Panc1 (cell line): ENCODE results near the gene LCN1. TPM values are rescaled to one million over a fixed set of nuclear protein-coding genes. Genes with fewer than 3 reads are reported as not detected.

Source experiments
- ATAC-seq: fragments of 200-7000 bp; cut with Tn5 transposase; 2 replicates; pipeline ENCODE4 v1.9.1; 2020; ENCODE audit warnings: mild to moderate bottlenecking, moderate library complexity
- BruUV-seq: library from RNA; stranded (reverse); fragments of 400-500 nt; replicated peaks from 2 replicates; lab custom pipeline; 2021; lab: Mats Ljungman, UMichigan
- CTCF ChIA-PET: fragments of 300-600 bp; sonication (Branson Sonifier 250); formaldehyde crosslinking; loops from one replicate; lab custom pipeline; 2022; ENCODE audit warnings: antibody characterized with exemption; lab: Charles Lee
- POLR2A ChIA-PET: fragments of 300-600 bp; sonication (Branson Sonifier 250); formaldehyde crosslinking; loops from one replicate; lab custom pipeline; 2022; ENCODE audit warnings: antibody characterized with exemption; lab: Charles Lee
- DNase-seq: peaks from one replicate; pipeline ENCODE4 v3.0.0-alpha.2; 2010; ENCODE audit warnings: low read depth, low spot score
- H3K27ac ChIP-seq: 2 replicates; pipeline ENCODE4 v1.5.1; 2011; ENCODE audit warnings: mild to moderate bottlenecking, low read length, inconsistent platforms
- H3K27me3 ChIP-seq: fragments of 200-500 bp; sonication (Bioruptor generic); 2 replicates; pipeline ENCODE4 v1.6.0; 2014; ENCODE audit warnings: low read length, inconsistent platforms; ENCODE audit not compliant: control insufficient read depth, insufficient read depth
- H3K36me3 ChIP-seq: fragments of 200-500 bp; sonication (Bioruptor generic); 2 replicates; pipeline ENCODE4 v1.5.1; 2014; ENCODE audit warnings: inconsistent platforms, mild to moderate bottlenecking, low read length, moderate library complexity; ENCODE audit not compliant: control insufficient read depth, insufficient read depth
- H3K4me1 ChIP-seq: 2 replicates; pipeline ENCODE4 v1.5.1; 2011; ENCODE audit warnings: inconsistent platforms, mild to moderate bottlenecking, low read length, moderate library complexity; ENCODE audit not compliant: control insufficient read depth, insufficient read depth
- H3K4me3 ChIP-seq, 2 experiments: 2 replicates each; pipeline ENCODE4 v1.5.1; 2011 to 2012; ENCODE audit warnings: low read depth in 2 of 2, low read length in 2 of 2, mild to moderate bottlenecking in 2 of 2, inconsistent platforms in 1 of 2, moderate library complexity in 1 of 2
- H3K9me3 ChIP-seq: fragments of 200-500 bp; sonication (Bioruptor generic); 2 replicates; pipeline ENCODE4 v1.5.1; 2014; ENCODE audit warnings: low read depth, mild to moderate bottlenecking, inconsistent platforms, low read length, moderate library complexity; ENCODE audit not compliant: control insufficient read depth, insufficient read depth
- POLR2AphosphoS5 ChIP-seq: IDR thresholded peaks from 2 replicates; pipeline ENCODE4 v1.6.1; 2012; ENCODE audit warnings: mild to moderate bottlenecking, low read depth, low read length, moderate library complexity
- REST ChIP-seq, 2 experiments: IDR thresholded peaks; 2 replicates each; pipeline ENCODE4 v1.6.1; 2011 to 2012; ENCODE audit warnings: low read depth in 2 of 2, control low read depth in 1 of 2, low read length in 1 of 2, mild to moderate bottlenecking in 1 of 2, moderate library complexity in 1 of 2; ENCODE audit not compliant: insufficient read depth in 1 of 2
- SIN3A ChIP-seq: IDR thresholded peaks from 2 replicates; pipeline ENCODE4 v1.6.1; 2012; ENCODE audit warnings: low read depth, mild to moderate bottlenecking, low read length, moderate library complexity, borderline replicate concordance; ENCODE audit not compliant: insufficient read depth
- TCF7L2 ChIP-seq: IDR thresholded peaks from 2 replicates; pipeline ENCODE4 v1.6.1; 2011; ENCODE audit warnings: mild to moderate bottlenecking, low read depth, low read length, inconsistent platforms
- in situ Hi-C: cut with HindIII; loops from 2 replicates; pipeline ENCODE4 v1.10.0; 2016; ENCODE audit warnings: low sequenced_read_pairs, low pct_unique_long_range_greater_than_20kb
- intact Hi-C: fragments of 100-400 bp; cut with micrococcal nuclease; formaldehyde crosslinking; loops from one replicate; pipeline ENCODE4 v1.10.0; 2022; ENCODE audit not compliant: unreplicated experiment
- total RNA-seq: library from RNA; stranded (reverse); gene quantifications from one replicate; pipeline ENCODE4 v1.2.1, GENCODE V29; 2021; ENCODE audit not compliant: unreplicated experiment
- TF ChIP-seq, protein P1 (sequence below): fragments of 450-650 bp; IDR thresholded peaks from 2 replicates; pipeline ENCODE4 v1.5.1; 2017; ENCODE audit warnings: mild to moderate bottlenecking

The LCN1 gene
- total RNA-seq, 1 experiment from 2014 or later: not detected

DNA sequence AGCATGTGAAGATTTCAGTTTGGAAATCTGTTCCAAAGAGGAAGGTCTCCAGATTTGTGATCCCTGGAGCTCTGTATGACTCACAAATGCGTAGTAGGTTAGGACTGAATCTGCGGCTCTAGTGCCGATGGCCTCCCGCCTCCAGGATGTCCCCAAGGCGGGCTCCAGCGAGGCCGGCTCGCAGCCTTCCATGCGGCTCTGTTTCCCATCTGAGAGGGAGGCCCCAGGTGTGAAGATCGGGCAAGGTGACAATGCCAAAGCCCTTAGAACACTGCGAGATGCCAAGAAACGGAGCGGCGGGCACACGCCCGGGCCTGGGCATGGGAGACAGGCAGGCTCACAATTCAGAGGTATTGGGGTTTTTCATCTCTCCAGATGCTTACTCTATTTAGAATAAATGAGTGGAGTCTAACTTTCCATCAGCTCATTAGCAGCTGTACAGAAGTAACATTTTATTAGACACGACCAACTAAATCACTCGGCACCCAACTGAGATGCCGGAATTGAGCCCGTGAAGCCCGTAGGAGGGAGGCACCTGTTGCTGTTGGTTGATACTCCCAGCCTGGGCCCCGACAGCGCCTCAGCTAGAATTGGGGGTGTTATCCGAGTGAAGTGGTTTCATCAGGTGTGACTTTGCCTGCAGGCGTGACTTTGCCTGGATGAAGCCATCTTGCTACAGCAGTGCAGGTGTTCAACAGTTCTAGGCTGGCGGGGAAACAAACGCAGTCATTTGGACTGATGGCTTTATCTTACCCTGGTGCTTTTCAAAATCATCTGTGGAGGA, 28.2 kb upstream of the LCN1 start:
- DNase-seq (no peak), ATAC-seq (no peak)
- no peak for TF ChIP-seq REST (IDR thresholded peaks at IDR 0.05; ENCODE audit: insufficient read depth in 1 of 2, low read depth in 2 of 2, low read length in 1 of 2)
- H3K27me3 ChIP-seq: no peaks in the 10 kb centered on the region
- BruUV-seq: no TSS peak
- no peaks in the 10 kb centered on the region for H3K36me3 ChIP-seq
- intact Hi-C loops (no loop called here), in situ Hi-C loops (no loop called here)
- POLR2A ChIA-PET: no interaction called here
- H3K9me3 ChIP-seq: no peaks in the 10 kb centered on the region
- H3K27ac ChIP-seq: no peak overlapping the region
- H3K4me3 ChIP-seq: no peak overlapping the region
- no peaks in the 10 kb centered on the region for H3K4me1 ChIP-seq
- CTCF ChIA-PET: no interaction called here

GRCh38 chr9:135494791-135495559, 26.3 kb upstream of the LCN1 start:
- Histone ChIP-seq H3K27me3 (no peaks in the 10 kb centered on the region), H3K9me3 (no peaks in the 10 kb centered on the region), H3K27ac (no peak overlapping the region), H3K4me3 (no peak overlapping the region), H3K4me1 (no peaks in the 10 kb centered on the region), H3K36me3 (no peaks in the 10 kb centered on the region)
- no TSS peak for BruUV-seq
- ATAC-seq: no peak
- no peak for DNase-seq
- POLR2A ChIA-PET: no interaction called here
- TF ChIP-seq POLR2AphosphoS5: no peak
- CTCF ChIA-PET: no interaction called here
- in situ Hi-C loops: no loop called here
- intact Hi-C loops: no loop called here

DNA sequence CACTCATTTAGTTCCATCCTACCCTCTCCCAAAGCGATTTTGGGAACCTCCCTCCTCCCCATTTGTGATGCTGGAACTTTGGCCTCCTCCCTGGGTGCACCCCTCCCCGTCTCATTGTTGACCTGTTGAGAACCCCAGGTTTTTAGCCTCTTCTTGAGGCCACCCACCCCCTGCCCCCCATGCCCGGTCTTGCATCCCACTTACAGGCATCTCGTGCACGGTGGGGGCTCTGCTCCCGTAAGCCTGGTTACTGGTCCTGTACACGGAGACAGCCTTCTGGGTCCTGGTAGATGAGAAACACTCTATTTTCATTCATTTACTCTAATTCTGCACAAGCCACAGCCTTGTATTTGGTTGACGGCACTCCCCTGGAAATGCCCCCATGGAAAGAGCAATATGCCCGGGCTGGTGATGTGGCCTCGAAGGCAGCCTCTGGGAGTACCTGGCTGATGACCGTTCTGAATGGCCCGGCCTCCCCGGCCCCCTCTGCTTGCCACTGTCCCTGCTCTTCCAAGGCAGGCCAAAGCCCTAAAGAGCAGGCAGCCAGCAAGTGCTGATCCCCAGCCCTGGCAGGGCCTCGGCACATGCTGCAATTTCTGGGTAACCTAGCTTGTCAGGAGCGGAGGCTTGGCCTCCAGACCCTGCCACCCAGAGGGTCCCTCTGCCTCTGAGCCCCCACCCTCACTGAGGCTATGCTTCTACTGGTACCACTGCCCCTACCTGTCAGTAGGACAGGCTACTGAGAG, 22.7 kb upstream of the LCN1 start:
- no TSS peak for BruUV-seq

More for the DNA sequence above, 22.7 kb upstream of the LCN1 start:
- peaks cover 4% of the 10 kb centered on the region; the same call in 1 of the 2 replicates for H3K36me3 ChIP-seq
- H3K4me1 ChIP-seq: peaks cover 4% of the 10 kb centered on the region
- in situ Hi-C loops (no loop called here), intact Hi-C loops (no loop called here)
- no peaks in the 10 kb centered on the region for H3K27me3 ChIP-seq
- POLR2A ChIA-PET: no interaction called here
- H3K4me3 ChIP-seq: no peak overlapping the region
- H3K27ac ChIP-seq: no peak overlapping the region
- TF ChIP-seq, protein P1, sequence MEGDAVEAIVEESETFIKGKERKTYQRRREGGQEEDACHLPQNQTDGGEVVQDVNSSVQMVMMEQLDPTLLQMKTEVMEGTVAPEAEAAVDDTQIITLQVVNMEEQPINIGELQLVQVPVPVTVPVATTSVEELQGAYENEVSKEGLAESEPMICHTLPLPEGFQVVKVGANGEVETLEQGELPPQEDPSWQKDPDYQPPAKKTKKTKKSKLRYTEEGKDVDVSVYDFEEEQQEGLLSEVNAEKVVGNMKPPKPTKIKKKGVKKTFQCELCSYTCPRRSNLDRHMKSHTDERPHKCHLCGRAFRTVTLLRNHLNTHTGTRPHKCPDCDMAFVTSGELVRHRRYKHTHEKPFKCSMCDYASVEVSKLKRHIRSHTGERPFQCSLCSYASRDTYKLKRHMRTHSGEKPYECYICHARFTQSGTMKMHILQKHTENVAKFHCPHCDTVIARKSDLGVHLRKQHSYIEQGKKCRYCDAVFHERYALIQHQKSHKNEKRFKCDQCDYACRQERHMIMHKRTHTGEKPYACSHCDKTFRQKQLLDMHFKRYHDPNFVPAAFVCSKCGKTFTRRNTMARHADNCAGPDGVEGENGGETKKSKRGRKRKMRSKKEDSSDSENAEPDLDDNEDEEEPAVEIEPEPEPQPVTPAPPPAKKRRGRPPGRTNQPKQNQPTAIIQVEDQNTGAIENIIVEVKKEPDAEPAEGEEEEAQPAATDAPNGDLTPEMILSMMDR: no peak
- TF ChIP-seq TCF7L2 (no peak), SIN3A (no peak), REST (IDR thresholded peaks at IDR 0.05; ENCODE audit: insufficient read depth in 1 of 2, low read depth in 2 of 2, low read length in 1 of 2) (no peak), POLR2AphosphoS5 (no peak)
- ATAC-seq (no peak), DNase-seq (no peak)
- no peaks in the 10 kb centered on the region for H3K9me3 ChIP-seq
- CTCF ChIA-PET: no interaction called here
